ENCODE measurements around the gene NKX3-2.

Gene NKX3-2

DNA sequence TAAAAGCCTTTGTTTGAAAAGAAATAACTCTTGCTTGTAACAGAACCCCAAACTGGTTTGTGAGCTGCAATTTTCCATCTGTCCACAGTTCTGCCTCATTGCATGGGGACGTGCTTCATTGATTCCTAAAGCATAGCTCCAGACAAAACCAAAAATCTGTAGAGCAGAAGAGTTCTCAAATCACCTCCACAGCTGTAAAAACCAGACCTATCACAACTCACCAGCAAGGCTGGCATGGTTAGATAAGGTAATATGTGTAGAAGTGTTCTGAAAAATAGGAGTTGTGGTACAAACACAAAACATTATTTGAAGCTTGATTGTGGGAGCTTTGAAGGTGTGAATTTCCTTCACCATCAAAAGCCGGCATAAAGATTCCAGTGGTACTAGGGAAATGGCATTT lies 47.7 kb downstream of the NKX3-2 start:
- DNase-seq: peak; percentile 33

- DNase-seq: no peak
Measured at GRCh38 chr4:13495753-13496152, 48.6 kb downstream of the NKX3-2 start.

GRCh38 chr4:13493793-13494192 lies 50.5 kb downstream of the NKX3-2 start:
- peak; percentile 19 for DNase-seq

DNA sequence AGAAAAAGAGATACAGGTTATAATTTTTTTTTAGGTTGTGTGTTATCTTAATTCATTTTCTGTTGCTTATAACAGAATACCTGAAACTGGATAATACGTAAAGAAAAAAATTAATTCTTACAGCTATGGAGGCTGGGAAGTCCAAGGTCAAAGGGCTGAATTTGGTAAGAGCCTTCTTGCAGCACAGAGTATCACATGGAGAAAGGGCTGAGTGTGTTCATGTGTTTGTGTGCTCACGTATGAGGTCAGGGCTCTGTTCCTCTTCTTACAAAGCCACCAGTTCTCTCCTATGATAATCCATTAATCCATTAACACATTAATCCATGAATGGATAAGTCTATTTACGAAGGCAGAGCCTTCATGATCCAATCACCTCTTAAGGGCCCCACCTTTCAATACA lies 51.6 kb downstream of the NKX3-2 start:
- no peak for DNase-seq
